GM19023 (cell line): ENCODE data around the gene BMPR1A.
"Not testable (repeated sequence)": the region's sequence is repeated elsewhere in the genome, so short reads cannot be mapped to it uniquely, and the experiment has no call there.

Source experiments
- ATAC-seq: cut with Tn5 transposase; IDR thresholded peaks from one replicate; pipeline ENCODE4 v1.9.1; 2021; ENCODE audit warnings: mild to moderate bottlenecking, moderate library complexity; ENCODE audit not compliant: unreplicated experiment

The BMPR1A gene

DNA sequence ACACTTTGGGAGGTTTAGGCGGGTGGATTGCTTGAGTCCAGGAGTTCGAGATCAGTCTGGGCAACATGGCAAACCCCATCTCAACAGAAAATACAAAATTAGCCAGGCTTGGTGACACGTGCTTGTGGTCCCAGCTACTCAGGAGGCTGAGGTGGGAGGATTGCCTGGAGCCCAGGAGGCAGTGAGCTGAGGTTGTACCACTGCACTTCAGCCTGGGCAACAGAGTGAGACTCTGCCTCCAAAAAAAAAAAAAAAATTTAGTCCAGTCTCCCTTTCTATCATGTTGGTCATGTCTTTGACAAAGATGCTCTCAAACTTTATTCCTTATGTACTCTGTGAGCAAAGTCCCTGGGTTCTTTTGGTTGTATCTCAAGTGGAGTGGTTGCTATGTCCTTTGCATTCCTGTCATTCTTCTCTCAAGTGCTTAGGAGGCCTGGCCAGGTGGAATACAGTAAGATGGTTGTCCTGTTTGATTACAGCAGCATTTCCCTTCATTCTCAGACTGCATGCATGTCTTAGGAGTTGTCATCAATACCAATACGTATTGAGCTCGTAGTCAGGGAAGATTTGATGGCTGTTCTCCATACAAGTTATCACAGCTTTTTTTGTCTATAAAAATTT lies 115.3 kb downstream of the BMPR1A start:
- no peak for ATAC-seq

DNA sequence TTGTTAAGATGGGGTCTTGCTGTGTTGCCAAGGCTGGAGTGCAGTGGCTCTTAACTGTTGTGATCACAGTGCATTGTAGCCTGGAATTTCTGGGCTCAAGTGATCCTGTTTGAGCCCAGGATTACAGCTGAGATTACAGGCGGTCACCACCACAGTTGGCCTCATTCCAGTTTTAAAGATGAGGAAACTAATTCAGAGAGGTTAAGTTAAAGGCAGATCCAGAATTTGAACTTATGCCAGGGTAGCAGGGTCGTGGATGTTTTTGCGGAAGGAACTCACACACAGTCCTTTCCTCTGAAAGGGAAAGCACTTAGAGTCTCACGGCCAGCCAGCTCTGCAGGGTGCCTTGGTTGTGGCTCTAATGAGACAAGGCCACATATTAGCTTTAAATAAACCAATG lies 116.3 kb downstream of the BMPR1A start:
- ATAC-seq = no peak

DNA sequence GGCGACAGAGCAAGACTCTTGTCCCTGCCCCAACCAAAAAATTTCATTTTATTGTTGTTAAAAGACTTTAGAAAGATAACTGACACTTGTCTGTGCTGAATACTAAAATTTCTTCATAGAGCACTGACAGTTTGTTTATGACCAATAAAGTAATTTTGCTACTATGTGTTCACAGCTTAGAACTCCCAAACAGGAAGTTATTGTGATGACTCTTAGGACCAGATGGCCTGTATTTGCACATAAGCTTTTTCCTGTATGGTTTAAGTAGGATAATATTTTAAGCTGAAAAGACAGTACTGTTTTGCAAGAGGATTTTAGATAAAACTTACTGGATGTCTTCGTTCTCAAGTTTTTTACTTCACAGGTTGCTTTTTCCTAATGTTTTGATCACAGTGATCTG lies 120.3 kb downstream of the BMPR1A start:
- no peak for ATAC-seq

DNA sequence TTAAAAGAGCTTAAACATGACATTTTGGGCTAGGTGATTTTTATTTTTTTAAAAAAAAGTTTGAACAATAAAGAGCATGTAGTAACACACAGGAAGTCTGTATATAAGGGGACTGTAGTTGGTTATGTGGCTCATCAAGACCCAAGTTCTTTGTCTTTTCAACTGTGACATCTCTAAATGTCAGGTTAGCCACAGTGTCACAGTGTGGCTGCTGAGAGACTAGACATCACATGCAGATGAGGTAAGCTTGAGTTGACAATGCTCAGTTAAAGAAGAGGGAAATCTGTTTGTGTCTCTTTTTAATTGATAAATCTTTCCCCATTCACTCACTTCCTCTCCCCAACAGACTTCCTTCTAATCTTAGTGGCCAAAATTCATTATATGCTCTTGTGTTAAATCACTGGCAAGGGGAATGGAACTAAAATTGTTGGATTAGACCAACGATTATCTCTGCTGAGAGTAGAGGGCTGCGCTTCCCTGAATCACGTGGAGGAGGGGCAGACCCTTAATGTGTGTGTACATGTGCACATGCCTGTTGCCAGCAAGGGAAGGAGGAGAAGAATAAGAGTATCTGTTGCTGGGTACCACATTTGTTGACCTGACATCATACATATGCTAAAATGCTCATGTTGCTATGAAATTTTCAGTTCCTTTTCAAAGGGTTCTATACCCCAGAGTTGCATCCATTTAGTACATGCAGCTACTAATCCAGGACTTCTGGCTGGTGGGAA lies 122.7 kb downstream of the BMPR1A start:
- ATAC-seq = peak; percentile 78

DNA sequence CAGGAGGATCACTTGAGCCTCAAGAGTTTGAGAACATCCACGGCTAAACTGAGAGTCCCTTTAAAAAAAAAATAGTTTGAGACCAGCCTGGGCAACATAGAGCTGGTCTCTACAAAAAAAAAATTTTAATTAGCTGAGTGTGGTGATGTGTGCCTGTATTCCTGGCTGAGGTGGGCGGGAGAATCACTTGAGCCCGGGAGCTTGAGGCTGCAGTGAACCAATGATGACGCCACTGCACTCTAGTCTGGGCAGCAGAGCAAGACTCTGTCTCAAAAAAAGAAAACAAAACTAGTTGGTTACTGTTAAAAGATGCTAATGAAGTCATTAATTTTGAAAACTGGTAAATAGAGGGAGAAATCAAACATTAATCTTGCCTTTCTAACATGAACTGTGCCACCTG lies 124.6 kb downstream of the BMPR1A start:
- no peak for ATAC-seq

DNA sequence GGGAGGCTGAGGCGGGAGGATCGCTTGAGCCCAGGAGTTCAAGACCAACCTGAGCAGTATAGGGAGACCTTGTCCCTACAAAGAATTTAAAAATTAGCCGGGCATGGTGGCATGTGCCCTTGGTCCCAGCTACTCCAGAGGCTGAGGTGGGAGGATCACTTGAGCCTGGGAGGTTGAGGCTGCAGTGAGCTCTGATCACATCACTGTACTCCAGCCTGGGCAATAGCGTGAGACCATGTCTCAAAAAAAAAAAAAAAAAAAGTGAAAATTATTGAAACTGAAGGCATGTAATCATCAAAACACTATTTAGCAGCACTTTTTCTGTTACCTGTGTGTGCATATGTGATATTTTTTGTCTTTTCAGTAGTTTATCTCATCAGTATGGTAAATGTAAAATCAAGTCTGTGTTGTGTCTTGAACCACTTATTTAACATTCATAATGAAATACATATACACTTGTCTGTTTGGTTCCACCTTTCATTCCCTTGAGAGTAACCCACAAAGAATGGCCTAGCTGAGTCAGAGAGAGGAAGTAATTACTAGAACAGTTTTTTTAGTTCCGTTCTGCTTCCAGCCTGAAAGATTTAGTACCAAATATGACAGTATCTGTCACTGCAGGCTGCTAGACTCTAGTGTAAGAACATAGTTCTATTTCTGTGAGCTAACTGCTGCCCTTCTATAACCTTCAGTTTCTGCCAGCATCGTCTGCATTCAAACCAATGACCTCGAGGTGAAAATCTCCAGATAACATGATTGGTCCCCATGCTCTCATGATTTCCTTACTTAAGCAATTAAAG lies 132.4 kb downstream of the BMPR1A start:
- peak; percentile 97 for ATAC-seq

GRCh38 chr10:86889997-86890396 lies 133.6 kb downstream of the BMPR1A start:
- no peak for ATAC-seq

GRCh38 chr10:86898511-86898910 lies 142.1 kb downstream of the BMPR1A start:
- no peak for ATAC-seq

- ATAC-seq = no peak
These were observed 142.7 kb downstream of the BMPR1A start for GRCh38 chr10:86899132-86899531.

- ATAC-seq = no peak
These were observed 143.4 kb downstream of the BMPR1A start for GRCh38 chr10:86899670-86900276.

- no peak for ATAC-seq
These were observed 144.5 kb downstream of the BMPR1A start for GRCh38 chr10:86900955-86901354.

DNA sequence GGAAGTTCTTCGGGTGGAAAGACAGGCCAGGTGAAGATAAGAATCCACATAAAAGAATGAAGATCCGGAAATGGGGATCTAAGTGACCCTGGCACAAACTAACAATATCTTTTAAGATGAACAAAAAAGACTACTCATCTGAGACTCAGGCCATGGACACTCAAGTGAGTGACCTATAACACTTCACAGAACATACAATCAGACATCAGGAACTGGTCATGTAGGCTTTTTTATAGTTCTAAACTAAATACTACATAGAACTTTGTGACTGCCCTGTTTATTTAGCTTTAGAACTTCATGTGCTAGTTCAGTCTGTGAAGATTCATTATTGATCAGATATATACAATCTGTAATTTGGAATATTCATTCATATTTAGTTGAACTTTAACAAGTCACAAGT lies 148.2 kb downstream of the BMPR1A start:
- ATAC-seq = no peak

DNA sequence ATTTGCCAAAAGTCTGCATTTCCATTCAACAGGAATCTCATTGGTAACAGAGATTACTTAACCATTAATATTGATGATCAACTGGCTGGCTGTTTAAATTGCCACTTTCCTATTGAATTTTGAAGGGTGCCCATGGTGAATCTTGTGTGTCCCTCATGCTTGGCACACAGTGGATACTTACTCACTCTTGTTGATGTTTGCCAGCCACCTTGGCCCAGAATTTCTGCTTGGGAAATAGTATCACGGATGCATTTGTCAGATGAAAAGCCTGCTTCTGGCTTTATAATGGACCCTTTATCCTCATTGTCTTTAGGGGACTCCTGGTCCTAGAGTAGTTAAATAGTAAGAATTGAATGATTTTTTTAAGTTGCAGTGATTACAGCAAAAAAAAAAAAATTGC lies 149.0 kb downstream of the BMPR1A start:
- ATAC-seq = no peak

DNA sequence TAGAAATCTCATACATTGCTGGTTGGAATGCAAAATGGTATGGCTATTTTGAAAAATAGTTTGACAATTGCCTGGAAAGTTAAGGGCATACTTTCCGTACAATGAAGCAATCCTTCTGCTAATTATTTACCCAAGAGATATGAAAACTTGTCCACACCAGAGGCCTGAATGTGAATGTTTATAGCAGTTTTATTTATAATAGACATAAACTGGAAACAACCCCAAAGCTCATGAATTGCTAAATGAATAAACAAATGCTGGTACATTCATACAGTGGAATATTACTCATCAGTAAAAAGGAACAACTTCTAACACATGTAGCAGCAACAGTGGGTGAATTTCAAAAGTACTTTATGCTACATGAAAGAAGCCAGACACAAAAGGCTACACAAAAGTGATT lies 158.3 kb downstream of the BMPR1A start:
- ATAC-seq = no peak

DNA sequence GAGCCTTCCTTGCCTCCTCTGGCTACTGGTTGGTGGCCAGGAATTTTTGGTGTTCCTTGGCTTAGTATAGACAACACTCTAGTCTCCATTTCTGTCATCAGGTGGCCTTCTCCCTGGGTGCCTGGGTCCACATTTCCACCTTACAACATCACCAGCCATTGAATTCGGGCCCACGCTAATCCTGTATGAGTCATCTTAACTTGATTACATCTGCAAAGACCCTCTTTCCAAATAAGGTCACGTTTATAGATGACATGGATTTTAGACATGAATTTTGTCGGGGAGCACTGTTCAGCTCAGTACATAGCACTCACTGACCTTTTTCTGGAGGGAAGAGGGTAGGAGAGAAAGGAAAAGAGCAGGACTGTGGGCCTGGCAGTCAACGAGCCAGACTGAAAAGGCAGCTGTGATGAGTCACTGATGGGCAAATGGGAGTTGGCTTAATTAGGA lies 161.6 kb downstream of the BMPR1A start:
- ATAC-seq = no peak

GRCh38 chr10:86922553-86922961 lies 166.1 kb downstream of the BMPR1A start:
- ATAC-seq = no peak

- ATAC-seq = no peak
These were observed 173.3 kb downstream of the BMPR1A start for GRCh38 chr10:86929468-86930380.

DNA sequence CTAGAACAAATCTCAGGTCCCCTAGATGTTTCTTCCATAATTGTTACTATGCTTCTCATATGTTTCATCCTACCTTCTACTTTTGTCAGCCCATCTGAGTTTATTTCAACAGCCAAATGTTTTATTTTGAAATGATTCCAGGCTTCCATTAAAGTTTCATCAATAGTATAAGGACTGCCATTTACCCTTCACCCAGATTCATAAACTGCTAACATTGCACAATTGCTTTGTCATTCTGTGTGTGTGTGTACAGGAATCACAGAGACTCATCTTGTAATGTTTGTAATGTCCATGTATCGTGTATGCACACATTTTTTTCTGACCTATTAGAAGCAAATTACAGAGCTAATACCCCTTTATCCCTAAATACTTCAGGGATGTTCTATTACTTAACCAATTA lies 175.5 kb downstream of the BMPR1A start:
- ATAC-seq = no peak

- no peak for ATAC-seq
These were observed 176.3 kb downstream of the BMPR1A start for GRCh38 chr10:86932674-86933073.

DNA sequence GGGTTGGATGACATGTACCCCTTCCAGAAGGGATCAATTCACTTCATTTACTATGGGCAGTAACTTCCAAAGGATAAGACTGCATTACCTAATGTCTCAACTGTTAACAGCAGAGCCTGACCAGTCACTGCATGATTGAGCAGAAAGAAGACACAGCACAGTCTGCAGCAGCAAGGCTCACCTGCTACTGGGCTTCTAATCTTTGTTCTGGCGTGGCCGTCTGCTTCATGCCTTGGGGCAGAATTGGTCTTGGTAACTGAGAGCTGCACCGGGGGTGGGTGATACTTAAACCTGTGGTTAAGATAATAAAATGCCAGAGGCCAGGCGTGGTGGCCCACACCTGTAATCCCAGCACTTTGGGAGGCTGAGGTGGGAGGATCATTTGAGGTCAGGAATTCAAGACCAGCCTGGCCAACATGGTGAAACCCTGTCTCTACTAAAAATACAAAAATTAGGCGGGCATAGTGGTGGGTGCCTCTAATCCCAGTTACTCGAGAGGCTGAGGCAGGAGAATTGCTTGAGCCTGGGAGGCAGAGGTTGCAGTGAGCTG lies 177.8 kb downstream of the BMPR1A start:
- ATAC-seq = not testable (repeated sequence)
